Gastroesophageal sphincter (tissue), 4 donors: ENCODE results near the gene SOX12. TPM values are rescaled to one million over a fixed set of nuclear protein-coding genes. Genes with fewer than 3 reads are reported as not detected.

ENCODE experiments used
- ATAC-seq: fragments of 150-250 bp; one replicate; pipeline ENCODE4 v1.9.1; 2016; ENCODE audit warnings: mild to moderate bottlenecking, moderate library complexity
- H3K27ac ChIP-seq, 4 donors: fragments of 200-600 bp; sonication (generic) in 3 of 4; 1 replicate in 3 of 4; 2 replicates in 1 of 4; pipeline ENCODE4 v1.5.1; 2016 to 2019
- H3K27me3 ChIP-seq: fragments of 200-600 bp; sonication (generic); one replicate; pipeline ENCODE4 v1.5.1; 2019
- H3K36me3 ChIP-seq, 2 donors: fragments of 200-600 bp; sonication (generic); one replicate each; pipeline ENCODE4 v1.5.1; 2019; ENCODE audit warnings: control low read depth in 1 of 2
- H3K4me1 ChIP-seq, 3 donors: fragments of 200-600 bp; sonication (generic); 1 replicate in 2 of 3; 2 replicates in 1 of 3; pipeline ENCODE4 v1.5.1; 2016 to 2019; ENCODE audit warnings: control low read depth in 2 of 3
- H3K4me3 ChIP-seq, 2 donors: fragments of 200-600 bp; sonication (generic); one replicate each; pipeline ENCODE4 v1.5.1; 2019; ENCODE audit warnings: mild to moderate bottlenecking in 1 of 2, moderate library complexity in 1 of 2
- H3K9me3 ChIP-seq, 3 donors: fragments of 200-600 bp; sonication (generic); one replicate each; pipeline ENCODE4 v1.5.1; 2017 to 2019; ENCODE audit warnings: control low read depth in 2 of 3
- CTCF ChIP-seq, 4 experiments: fragments of 200-600 bp in 2 of 4; fragments of 450-650 bp in 2 of 4; sonication (generic) in 1 of 4; IDR thresholded peaks; one replicate each; pipeline ENCODE4 v1.5.1; 2017 to 2019; ENCODE audit warnings: antibody characterized with exemption in 4 of 4, mild to moderate bottlenecking in 2 of 4, moderate library complexity in 2 of 4
- EP300 ChIP-seq: sonication (generic); formaldehyde crosslinking; IDR thresholded peaks from one replicate; pipeline ENCODE4 v1.6.1; 2017; ENCODE audit warnings: antibody characterized with exemption, mild to moderate bottlenecking
- POLR2A ChIP-seq, 2 donors: fragments of 450-650 bp; IDR thresholded peaks; one replicate each; pipeline ENCODE4 v1.6.1; 2017; ENCODE audit warnings: antibody characterized with exemption in 2 of 2, mild to moderate bottlenecking in 2 of 2, moderate library complexity in 1 of 2
- POLR2AphosphoS5 ChIP-seq: sonication (generic); formaldehyde crosslinking; IDR thresholded peaks from one replicate; pipeline ENCODE4 v1.6.1; 2017; ENCODE audit warnings: antibody characterized with exemption
- whole genome bisulfite sequencing, 2 donors: methylation state at CpG; one replicate each; pipeline ENCODE4 v1.1.5; 2018; ENCODE audit warnings: low coverage in 1 of 2; 5-methylcytosine and 5-hydroxymethylcytosine counted together
- total RNA-seq, 4 donors: library from RNA; depleted of rRNA; stranded (reverse); fragments of >200 nt; gene quantifications; one replicate each; pipeline ENCODE4 v1.1.0, GENCODE V29; 2016

Gene SOX12
- total RNA-seq, 4 donors from 2014 or later = 3.4 to 7.3 (median 5.9) TPM

DNA sequence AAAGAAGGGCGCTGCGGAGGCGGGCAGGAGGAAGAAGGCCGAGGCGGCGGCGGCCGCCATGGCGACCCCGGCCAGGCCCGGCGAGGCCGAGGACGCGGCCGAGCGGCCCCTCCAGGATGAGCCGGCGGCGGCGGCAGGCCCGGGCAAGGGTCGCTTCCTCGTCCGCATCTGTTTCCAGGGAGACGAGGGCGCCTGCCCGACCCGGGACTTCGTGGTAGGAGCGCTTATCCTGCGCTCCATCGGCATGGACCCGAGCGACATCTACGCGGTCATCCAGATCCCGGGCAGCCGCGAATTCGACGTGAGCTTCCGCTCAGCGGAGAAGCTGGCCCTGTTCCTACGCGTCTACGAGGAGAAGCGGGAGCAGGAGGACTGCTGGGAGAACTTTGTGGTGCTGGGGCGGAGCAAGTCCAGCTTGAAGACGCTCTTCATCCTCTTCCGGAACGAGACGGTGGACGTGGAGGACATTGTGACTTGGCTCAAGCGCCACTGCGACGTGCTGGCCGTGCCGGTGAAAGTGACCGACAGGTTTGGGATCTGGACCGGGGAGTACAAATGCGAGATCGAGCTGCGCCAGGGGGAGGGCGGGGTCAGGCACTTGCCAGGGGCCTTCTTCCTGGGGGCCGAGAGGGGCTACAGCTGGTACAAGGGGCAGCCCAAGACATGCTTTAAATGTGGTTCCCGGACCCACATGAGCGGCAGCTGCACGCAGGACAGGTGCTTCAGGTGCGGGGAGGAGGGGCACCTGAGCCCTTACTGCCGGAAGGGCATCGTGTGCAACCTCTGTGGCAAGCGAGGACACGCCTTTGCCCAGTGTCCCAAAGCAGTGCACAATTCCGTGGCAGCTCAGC is 27.2 kb upstream of the SOX12 start:
- no peaks in the 10 kb centered on the region for H3K9me3 ChIP-seq
- 0% methylated on average over 6 of the region's 75 CpGs; no CpG with 5 or more reads in 1 of the 2 donors for WGBS, 2 donors
- peaks cover 0 to 52% (median 30%) of the 10 kb centered on the region in 3 donors for H3K4me1 ChIP-seq
- ATAC-seq = peak; percentile 23
- H3K27me3 ChIP-seq = no peaks in the 10 kb centered on the region
- peak; percentile 41 for TF ChIP-seq POLR2AphosphoS5
- TF ChIP-seq POLR2A (IDR thresholded peaks at IDR 0.05) = peak; percentile 31 to 34
- TF ChIP-seq CTCF (IDR thresholded peaks at IDR 0.05) = no peak
- H3K4me3 ChIP-seq = peak overlapping the region; percentile 75 to 99
- peak overlapping the region; percentile 86 to 100 (median 97) for H3K27ac ChIP-seq
- no peaks in the 10 kb centered on the region for H3K36me3 ChIP-seq

DNA sequence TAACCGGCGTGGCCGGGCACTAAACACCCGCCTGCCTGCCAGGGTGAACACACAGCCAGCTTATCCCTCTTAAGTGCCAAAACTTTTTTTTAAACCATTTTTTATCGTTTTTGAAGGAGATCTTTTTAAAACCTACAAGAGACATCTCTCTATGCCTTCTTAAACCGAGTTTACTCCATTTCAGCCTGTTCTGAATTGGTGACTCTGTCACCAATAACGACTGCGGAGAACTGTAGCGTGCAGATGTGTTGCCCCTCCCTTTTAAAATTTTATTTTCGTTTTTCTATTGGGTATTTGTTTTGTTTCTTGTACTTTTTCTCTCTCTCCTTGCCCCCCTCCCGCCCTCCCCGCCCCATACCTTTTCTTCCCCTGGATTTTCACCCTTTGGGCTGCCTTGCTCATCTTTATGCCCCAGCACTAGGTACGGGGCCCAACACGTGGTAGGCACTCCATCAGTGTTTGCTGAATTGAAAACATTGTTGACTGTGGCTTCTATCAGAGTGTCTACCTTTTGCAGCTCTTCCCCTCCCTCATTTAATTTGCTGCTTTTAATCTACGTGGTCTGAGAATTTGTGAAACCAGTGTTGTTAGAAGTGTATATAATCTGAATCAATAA is 26.5 kb upstream of the SOX12 start:
- ATAC-seq = no peak
- no peaks in the 10 kb centered on the region for H3K36me3 ChIP-seq
- H3K27me3 ChIP-seq = no peaks in the 10 kb centered on the region
- peak overlapping the region; percentile 75 to 99 for H3K4me3 ChIP-seq
- no peaks in the 10 kb centered on the region for H3K9me3 ChIP-seq
- H3K4me1 ChIP-seq = peaks cover 0 to 52% (median 30%) of the 10 kb centered on the region in 3 donors
- TF ChIP-seq POLR2AphosphoS5 = no peak
- TF ChIP-seq POLR2A (IDR thresholded peaks at IDR 0.05) = no peak
- TF ChIP-seq CTCF (IDR thresholded peaks at IDR 0.05) = no peak
- no peak for TF ChIP-seq EP300
- peak overlapping the region; percentile 86 to 100 (median 97) for H3K27ac ChIP-seq
- WGBS, 2 donors = 3 to 7% methylated on average over 9 to 12 of the region's 15 CpGs

GRCh38 chr20:300345-300990 is 24.9 kb upstream of the SOX12 start:
- ATAC-seq = no peak
- Histone ChIP-seq H3K36me3 (no peaks in the 10 kb centered on the region), H3K27ac (peak overlapping the region in 3 of 4 donors; percentile 35 to 100 (median 49)), H3K4me1 (peaks cover 0 to 52% (median 30%) of the 10 kb centered on the region in 3 donors), H3K9me3 (no peaks in the 10 kb centered on the region), H3K27me3 (no peaks in the 10 kb centered on the region), H3K4me3 (peak overlapping the region in 1 of 2 donors; percentile 99)
- WGBS, 2 donors = 17 to 18% methylated on average over 5 to 10 of the region's 10 CpGs
- no peak for TF ChIP-seq EP300
- TF ChIP-seq POLR2A (IDR thresholded peaks at IDR 0.05) = no peak
- no peak for TF ChIP-seq CTCF (IDR thresholded peaks at IDR 0.05)
- no peak for TF ChIP-seq POLR2AphosphoS5

DNA sequence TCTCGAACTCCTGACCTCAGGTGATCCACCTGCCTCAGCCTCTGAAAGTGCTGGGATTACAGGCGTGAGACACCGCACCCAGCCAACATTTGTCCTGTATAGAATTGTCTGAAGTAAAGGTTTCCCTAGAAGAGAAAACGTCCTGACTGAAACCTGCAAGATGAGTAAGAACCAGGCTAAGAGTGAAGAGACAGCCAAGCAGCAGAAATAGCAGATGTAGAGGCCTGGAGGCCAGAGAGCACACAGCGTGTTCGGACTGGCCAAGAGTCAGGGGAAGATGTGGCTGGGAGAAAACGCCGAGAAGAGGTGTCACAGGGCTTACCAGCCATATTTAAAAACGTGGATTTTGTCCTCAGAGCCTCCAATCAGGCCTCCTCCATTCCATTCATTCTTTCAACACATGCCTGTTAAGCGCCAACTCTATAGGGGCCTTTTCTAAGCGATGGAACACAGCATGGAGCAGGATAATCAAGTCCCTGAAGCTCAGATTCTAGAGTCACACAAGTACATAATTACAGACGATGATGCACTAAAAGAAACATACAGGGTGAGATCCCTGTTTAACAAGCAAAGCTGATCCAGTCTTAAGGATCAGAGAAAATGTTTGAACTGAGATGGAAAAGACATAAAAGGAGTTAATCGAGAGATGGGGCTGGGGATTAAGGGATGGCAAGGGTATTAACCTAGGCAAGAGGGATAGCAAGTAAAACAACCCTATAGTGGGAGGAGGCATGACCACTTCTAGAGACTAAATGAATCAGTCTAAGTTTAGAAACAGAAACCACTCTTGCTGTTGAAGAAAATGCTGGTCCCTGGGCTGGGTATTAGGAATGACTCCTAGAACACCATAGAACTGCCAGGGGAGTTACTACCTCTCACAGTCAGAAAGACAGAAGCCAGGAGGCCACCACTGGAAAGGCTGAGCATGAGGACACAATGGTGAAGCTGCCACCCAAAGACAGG is 23.2 kb upstream of the SOX12 start:
- no peak for ATAC-seq
- no peaks in the 10 kb centered on the region for H3K27me3 ChIP-seq
- TF ChIP-seq POLR2A (IDR thresholded peaks at IDR 0.05) (no peak), EP300 (no peak), CTCF (IDR thresholded peaks at IDR 0.05) (no peak), POLR2AphosphoS5 (no peak)
- H3K4me3 ChIP-seq = no peak overlapping the region
- H3K27ac ChIP-seq = peak overlapping the region in 1 of 4 donors; percentile 100
- H3K36me3 ChIP-seq = no peaks in the 10 kb centered on the region
- 46 to 61% methylated on average over 7 to 10 of the region's 13 CpGs for WGBS, 2 donors
- H3K4me1 ChIP-seq = peaks cover 0 to 43% (median 26%) of the 10 kb centered on the region in 3 donors
- H3K9me3 ChIP-seq = no peaks in the 10 kb centered on the region
